Adipose tissue (tissue), 3 donors: ENCODE results near the gene ABCF1. TPM values are rescaled to one million over a fixed set of nuclear protein-coding genes. Genes with fewer than 3 reads are reported as not detected.
A peak's percentile ranks its signal among the peaks of the same experiment; 100 is the strongest.
"Not testable (repeated sequence)": the region's sequence is repeated elsewhere in the genome, so short reads cannot be mapped to it uniquely, and the experiment has no call there.

ENCODE experiments used
- H3K27ac ChIP-seq: one replicate; pipeline ENCODE4 v1.5.1; 2013; ENCODE audit warnings: low read depth, low read length
- WGBS, 3 donors: extraction: QIAGEN DNeasy Blood & Tissue Kit; methylation state at CpG; one replicate each; pipeline ENCODE4 v1.1.7; 2013; 5-methylcytosine and 5-hydroxymethylcytosine counted together
- polyA plus RNA-seq, 3 donors: library from polyadenylated mRNA; stranded (reverse); fragments of 200-250 nt; gene quantifications; one replicate each; pipeline ENCODE4 v1.2.3, GENCODE V29; 2013
- donor health status: healthy with polysubstance abuse.
- donor health status: Bipolar disorder and iron deficiency.
- donor health status: healthy.

The ABCF1 gene
- polyA plus RNA-seq, result 10 to 100 TPM; 18.3 to 46.5 (median 24.6) TPM

- WGBS, 3 donors, result 0% methylated on average over 59 of the region's 59 CpGs
- H3K27ac ChIP-seq, result no peak within 1 kb of the TSS
Measured at GRCh38 chr6:30571075-30571761, at the start of gene ABCF1. ABCF1 (plus strand) TSS chr6:30571442; CDS start chr6:30571488, 46 bp downstream.

- not testable (repeated sequence) for H3K27ac ChIP-seq
- 83 to 89% (median 85%) methylated on average over 5 of the region's 5 CpGs for WGBS, 3 donors
Measured at GRCh38 chr6:30521952-30522351, 49.3 kb upstream of the ABCF1 start.

GRCh38 chr6:30526444-30526843, 44.8 kb upstream of the ABCF1 start:
- WGBS, 3 donors, result 89 to 96% (median 93%) methylated on average over 2 to 3 of the region's 3 CpGs
- not testable (repeated sequence) for H3K27ac ChIP-seq

- 79 to 90% (median 84%) methylated on average over 17 of the region's 17 CpGs for WGBS, 3 donors
- not testable (repeated sequence) for H3K27ac ChIP-seq
Measured at GRCh38 chr6:30529349-30529875, 41.8 kb upstream of the ABCF1 start.

- WGBS, 3 donors, result 37 to 60% (median 56%) methylated on average over 2 of the region's 2 CpGs
- H3K27ac ChIP-seq, result no peak overlapping the region
Measured at GRCh38 chr6:30530014-30530413, 41.2 kb upstream of the ABCF1 start.

GRCh38 chr6:30533460-30534294, 37.6 kb upstream of the ABCF1 start:
- WGBS, 3 donors, result 69 to 79% (median 75%) methylated on average over 15 of the region's 15 CpGs

GRCh38 chr6:30537931-30538330, 33.3 kb upstream of the ABCF1 start:
- 81 to 92% (median 87%) methylated on average over 3 of the region's 3 CpGs for WGBS, 3 donors
- no peak overlapping the region for H3K27ac ChIP-seq

More at GRCh38 chr6:30533460-30534294, 37.6 kb upstream of the ABCF1 start:
- H3K27ac ChIP-seq, result no peak overlapping the region

GRCh38 chr6:30541515-30542403, 29.5 kb upstream of the ABCF1 start:
- no peak overlapping the region for H3K27ac ChIP-seq

GRCh38 chr6:30542404-30542725, 28.9 kb upstream of the ABCF1 start:
- 14 to 19% (median 17%) methylated on average over 4 of the region's 4 CpGs for WGBS, 3 donors
- no peak overlapping the region for H3K27ac ChIP-seq

More at GRCh38 chr6:30541515-30542403, 29.5 kb upstream of the ABCF1 start:
- 6 to 13% (median 7%) methylated on average over 23 of the region's 23 CpGs for WGBS, 3 donors

- H3K27ac ChIP-seq, result no peak overlapping the region
- 67 to 80% (median 75%) methylated on average over 1 of the region's 1 CpG for WGBS, 3 donors
Measured at GRCh38 chr6:30542915-30543314, 28.3 kb upstream of the ABCF1 start.

GRCh38 chr6:30543821-30544220, 27.4 kb upstream of the ABCF1 start:
- no peak overlapping the region for H3K27ac ChIP-seq
- 83 to 90% (median 90%) methylated on average over 3 of the region's 3 CpGs for WGBS, 3 donors

GRCh38 chr6:30544666-30545272, 26.5 kb upstream of the ABCF1 start:
- H3K27ac ChIP-seq, result no peak overlapping the region
- 28 to 39% (median 38%) methylated on average over 6 of the region's 6 CpGs for WGBS, 3 donors

- no peak overlapping the region for H3K27ac ChIP-seq
- 77 to 95% (median 83%) methylated on average over 6 of the region's 6 CpGs for WGBS, 3 donors
Measured at GRCh38 chr6:30547454-30547853, 23.8 kb upstream of the ABCF1 start.

- 60 to 83% (median 62%) methylated on average over 2 of the region's 2 CpGs for WGBS, 3 donors
- no peak overlapping the region for H3K27ac ChIP-seq
Measured at GRCh38 chr6:30548375-30548774, 22.9 kb upstream of the ABCF1 start.

- no peak overlapping the region for H3K27ac ChIP-seq
- 82 to 97% (median 95%) methylated on average over 4 of the region's 4 CpGs for WGBS, 3 donors
Measured at GRCh38 chr6:30554404-30554803, 16.8 kb upstream of the ABCF1 start.

GRCh38 chr6:30554962-30555815, 16.1 kb upstream of the ABCF1 start:
- peak overlapping the region; percentile 96 for H3K27ac ChIP-seq
- 11 to 15% (median 15%) methylated on average over 34 of the region's 34 CpGs for WGBS, 3 donors

GRCh38 chr6:30555816-30556065, 15.5 kb upstream of the ABCF1 start:
- 0 to 3% (median 2%) methylated on average over 15 of the region's 15 CpGs for WGBS, 3 donors
- peak overlapping the region; percentile 96 for H3K27ac ChIP-seq
